ENCODE results near the gene TENT4B.
A peak's percentile ranks its signal among the peaks of the same experiment; 100 is the strongest.
"Not testable (repeated sequence)": the region's sequence is repeated elsewhere in the genome, so short reads cannot be mapped to it uniquely, and the experiment has no call there.

The TENT4B gene

GRCh38 chr16:50238314-50238713 lies 85.2 kb downstream of the TENT4B start:
- no peak for DNase-seq

DNA sequence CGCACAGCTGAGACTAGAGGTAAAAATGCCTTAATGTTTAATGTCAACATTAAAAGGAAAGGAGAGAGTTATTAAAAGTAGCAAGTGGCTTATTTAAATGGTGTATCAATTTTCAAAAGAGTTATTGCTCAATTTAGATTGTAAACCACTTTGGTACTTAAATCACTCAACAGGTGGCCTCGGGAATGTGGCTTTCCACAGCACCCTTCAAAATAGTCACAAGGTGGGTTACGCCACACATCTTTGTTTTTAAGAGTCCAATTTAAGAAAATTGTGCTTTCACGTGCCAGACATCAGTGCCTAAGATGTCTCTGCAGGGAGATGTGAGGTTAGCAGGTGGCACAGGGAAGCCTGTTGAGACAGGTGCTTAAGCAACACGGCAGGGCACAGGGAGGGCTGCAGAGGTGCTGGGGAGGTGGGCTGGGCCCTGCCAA lies 85.8 kb downstream of the TENT4B start:
- DNase-seq: no peak

DNA sequence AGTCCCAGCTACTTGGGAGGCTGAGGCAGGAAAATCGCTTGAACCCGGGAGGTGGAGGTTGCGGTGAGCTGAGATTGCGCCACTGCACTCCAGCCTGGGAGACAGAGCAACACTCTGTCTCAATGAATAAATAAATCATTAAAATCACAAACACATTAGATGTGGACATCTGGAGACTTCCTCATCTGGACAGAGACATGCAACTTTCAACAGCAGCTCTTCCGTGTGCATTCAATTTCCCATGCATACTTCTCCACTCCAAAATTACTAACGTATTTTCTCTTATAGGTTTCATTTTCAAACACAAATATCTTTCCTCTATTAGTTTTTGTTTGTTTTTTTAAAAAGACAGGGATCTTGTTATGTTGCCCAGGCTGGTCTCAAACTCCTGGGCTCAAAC lies 89.9 kb downstream of the TENT4B start:
- not testable (repeated sequence) for DNase-seq

GRCh38 chr16:50244140-50244503 lies 91.0 kb downstream of the TENT4B start:
- DNase-seq: no peak

DNA sequence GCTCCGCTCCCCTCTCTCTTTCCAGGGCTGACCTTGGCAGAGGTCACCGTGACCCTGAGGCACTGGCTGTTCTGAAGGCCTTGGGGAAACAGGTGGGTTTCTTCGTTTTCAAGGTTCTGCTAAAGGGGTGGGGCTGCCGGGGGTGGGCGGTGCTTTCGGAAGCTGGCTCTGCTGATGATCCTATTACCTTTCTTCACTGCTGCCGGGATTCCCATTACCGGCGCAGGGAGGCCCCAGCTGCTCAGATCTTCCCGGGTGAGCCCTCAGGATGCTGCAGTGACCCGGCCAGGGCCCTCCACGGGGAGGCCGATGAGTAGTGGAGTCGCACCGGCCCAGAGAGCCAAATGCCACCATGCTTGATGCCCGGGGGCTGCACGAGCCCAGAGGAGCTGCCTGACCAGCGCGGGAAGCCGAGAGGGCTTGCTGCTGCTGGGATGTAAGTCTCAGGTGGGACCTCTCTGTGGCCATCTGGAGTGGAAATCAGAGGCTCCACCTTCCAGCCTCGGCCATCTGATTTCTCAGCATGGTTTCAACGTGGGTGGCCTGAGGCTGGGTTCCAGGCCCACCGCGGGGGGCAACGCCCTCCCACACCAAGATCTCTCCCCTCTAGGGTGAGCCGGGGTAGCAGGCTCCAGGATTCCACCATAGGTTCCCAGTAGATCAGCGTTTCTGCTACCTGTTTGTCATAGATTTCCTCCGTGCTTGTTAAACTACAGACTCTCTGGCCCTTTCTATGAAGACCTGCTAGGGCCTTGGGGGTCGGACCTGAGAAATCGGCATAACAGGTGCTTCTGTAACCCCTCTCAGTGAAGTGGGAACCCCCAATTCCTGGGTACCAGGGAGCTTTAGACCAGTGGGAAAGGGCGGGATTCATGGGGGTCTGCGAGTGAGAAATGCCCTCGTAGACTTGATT lies 91.7 kb downstream of the TENT4B start:
- DNase-seq: no peak

- peak; percentile 52 for DNase-seq
These were observed 92.6 kb downstream of the TENT4B start for GRCh38 chr16:50245417-50246298.

DNA sequence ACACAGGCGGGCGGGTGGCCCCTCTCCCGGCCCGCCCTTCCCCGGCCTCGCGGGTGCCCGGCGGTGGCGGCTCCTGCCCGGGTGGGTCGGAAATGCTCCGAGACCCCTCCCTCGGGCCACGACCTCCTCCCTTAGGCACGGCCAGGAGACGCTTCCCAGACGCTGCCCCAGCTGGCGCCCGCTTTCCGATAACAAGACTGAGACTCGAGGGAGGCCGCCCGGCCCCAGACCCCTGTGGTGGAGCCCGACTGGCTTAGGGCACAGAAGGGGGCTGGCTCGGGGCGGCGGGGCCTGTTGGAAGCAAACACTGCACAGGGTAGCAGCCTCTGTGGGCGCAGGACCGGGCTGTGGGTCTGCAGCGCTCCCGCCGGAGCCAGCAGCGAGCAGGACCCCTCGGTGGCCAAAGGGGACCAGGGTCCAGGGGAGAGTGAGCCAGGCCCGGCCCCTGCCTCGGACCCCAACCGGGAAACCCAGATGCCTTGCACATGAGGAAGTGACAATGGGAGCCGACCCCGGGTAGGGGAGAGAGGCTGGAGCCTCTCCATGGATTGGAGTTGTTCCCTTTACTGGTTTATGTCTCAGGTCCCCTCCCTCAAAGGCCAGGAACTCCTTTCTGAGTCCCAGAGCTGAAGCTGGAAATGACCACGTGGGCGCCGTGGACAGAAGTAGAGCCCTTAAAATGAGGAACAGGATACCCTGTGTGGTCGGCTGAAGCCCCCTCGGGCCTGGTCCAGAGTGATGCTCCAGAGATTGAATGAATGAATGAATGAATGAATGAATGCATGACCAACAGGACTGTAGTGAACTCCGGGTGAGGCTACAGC lies 93.4 kb downstream of the TENT4B start:
- peak; percentile 46 for DNase-seq

GRCh38 chr16:50247123-50247905 lies 94.2 kb downstream of the TENT4B start:
- DNase-seq: no peak

- no peak for DNase-seq
These were observed 95.0 kb downstream of the TENT4B start for GRCh38 chr16:50247906-50248608.

- no peak for DNase-seq
These were observed 95.7 kb downstream of the TENT4B start for GRCh38 chr16:50248845-50249244.

DNA sequence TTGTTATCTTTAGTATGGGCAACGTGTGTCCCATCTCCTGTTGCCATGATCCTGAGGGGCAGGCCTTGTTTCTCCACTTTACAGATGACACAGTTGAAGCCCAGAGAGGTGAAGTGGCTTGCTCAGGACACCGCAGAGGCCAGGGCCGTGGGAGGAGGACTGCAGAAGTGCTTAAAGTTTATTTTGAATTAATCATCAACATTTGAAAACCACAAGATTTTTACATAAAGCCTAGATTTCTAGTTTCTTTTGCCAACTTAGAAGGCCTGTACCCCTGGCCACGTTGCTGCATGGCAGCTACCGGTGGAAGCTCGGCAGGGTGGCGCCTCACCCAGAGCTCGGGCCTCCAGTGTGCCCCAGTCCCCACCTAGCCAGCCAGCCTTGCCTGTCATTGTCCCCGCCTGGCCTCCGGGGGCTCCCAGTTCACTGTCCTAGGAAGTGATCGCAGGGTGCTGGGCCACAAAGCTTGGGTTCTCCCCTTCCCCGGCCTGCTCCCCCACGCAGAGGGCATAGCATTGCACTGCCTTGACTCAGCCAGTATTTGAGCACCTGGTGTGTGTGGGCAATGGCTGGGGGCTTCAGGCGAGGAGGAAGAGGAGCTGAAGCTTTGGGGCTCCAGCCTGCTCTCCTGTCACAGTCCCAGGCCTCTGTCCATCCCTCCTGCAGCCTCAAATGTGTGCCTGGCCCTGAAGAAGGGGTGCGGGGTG lies 98.4 kb downstream of the TENT4B start:
- no peak for DNase-seq

- no peak for DNase-seq
These were observed 99.0 kb downstream of the TENT4B start for GRCh38 chr16:50252082-50252611.

GRCh38 chr16:50252874-50253513 lies 99.9 kb downstream of the TENT4B start:
- DNase-seq: no peak

- DNase-seq: no peak
These were observed 100.4 kb downstream of the TENT4B start for GRCh38 chr16:50253514-50253910.

- no peak for DNase-seq
These were observed 101.0 kb downstream of the TENT4B start for GRCh38 chr16:50254072-50254471.

DNA sequence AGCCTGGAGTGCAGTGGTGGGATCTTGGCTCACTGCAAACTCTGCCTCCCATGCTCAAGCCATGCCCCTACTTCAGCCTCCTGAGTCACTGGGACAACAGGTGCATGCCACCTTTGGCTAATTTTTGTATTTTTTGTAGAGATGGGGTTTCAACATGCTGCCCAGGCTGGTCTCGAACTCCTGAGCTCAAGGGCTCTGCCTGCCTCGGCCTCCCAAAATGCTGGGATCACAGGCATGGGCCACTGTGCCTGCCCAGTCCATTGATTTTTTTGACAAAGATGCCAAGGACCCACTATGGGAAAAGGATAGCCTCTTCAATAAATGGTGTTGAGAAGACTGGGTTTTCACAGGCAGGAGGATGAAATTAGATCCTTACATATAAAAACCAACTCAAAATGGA lies 102.4 kb downstream of the TENT4B start:
- DNase-seq: no peak

DNA sequence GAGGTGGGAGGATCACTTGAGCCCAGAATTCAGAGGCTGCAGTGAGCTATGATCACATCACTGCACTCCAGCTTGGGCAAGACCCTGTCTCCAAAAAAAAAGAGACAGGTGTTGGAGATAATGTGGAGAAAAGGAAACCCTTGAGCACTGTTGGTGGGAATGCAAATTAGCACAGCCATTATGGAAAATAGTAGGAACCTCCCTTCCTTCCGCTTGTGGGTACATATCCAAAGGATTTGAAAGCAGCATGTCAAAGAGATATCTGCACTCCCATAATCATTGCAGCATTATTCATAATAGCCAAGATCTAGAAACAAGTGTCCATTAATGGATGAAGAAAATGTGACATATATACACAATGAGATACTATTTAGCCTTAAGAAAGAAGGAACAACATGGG lies 103.5 kb downstream of the TENT4B start:
- DNase-seq: no peak

DNA sequence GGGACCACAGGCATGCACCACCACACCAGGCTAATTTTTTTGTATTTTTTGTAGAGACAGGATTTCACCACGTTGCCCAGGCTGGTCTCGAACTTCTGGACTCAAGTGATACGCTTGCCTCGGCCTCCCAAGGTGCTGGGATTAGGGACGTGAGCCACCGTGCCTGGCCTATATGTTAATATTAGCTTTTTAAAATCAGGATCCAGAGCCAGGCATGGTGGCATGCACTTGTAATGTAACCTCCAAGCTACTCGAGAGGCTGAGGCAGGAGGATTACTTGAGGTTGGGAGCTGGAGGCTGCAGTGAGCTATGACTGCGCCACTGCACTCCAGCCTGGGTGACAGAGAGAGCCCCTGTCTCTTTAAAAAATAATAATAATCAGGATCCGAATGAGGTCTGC lies 104.8 kb downstream of the TENT4B start:
- no peak for DNase-seq

DNA sequence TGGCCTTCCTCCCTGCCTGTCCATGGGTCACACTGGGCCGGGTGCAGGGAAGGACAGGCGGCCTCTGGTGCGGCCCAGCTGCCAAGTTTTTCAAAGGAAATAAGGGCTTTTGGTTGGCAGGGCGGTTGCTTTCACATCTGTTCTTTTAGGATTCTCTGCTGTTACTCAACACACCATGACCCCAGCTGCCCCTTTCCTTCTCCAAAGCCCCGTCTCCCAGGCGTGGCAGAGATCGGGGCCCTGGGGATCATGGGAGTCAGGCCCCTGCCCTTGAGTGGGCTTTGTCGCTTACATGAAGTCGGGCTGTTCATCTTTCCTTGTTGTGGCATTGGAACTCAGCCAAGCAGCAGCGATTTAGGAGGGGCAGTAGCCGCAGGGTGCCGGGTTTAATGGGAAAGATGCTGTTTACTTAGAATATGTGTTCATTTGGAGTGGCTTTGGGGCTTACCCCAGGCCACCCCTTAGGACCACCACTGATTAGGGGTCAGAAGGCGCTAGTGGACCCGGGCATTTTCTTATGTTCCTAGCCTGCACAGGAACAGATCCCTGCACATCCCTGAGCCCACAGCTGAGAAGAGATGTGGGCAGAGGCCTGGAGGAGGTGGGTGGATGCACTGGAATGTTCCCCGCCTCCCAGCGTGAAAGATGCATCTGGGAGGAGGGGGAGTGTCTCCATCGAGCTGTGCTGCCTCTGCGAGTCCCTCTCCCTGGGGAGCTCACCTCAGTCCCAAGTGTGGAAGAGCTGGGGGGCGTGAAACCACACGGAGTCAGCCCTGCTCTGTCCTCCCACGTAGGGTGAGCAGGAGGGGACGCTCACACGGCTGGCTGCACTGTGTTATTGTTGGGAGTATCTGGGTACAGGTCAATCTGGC lies 106.5 kb downstream of the TENT4B start:
- DNase-seq: peak; percentile 80

Measured in femur (tissue), 1 donor.